Activated naive CD8-positive, alpha-beta T cell treated with anti-CD3 and anti-CD28 coated beads, Interleukin-2, amount 50 U/mL, for 16 hours (primary cell): ENCODE results near the gene ARFGEF2.
"Not testable (repeated sequence)": the region's sequence is repeated elsewhere in the genome, so short reads cannot be mapped to it uniquely, and the experiment has no call there.

Experiments used
- DNase-seq: peaks from one replicate; pipeline ENCODE4 v3.0.0-alpha.2; 2020; ENCODE audit warnings: low read depth, low spot score

ARFGEF2 gene

DNA sequence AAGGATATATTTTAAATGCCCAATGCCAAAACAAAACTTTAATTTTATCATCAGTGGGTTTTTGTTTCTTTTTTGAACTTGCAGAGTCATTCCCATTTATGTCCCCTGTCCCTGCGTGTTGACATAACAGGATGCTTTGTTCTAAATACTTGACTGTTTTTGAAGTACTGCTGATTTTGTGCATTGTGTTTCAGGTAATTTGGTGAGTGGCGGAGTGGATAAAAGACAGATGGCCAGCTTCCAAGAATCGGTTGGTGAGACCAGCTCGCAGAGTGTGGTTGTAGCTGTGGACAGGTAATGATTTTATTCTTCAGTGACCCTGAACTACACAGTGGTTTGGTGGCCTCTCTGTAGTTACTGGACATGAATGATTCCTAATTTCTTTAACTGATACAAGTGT lies 74.1 kb downstream of the ARFGEF2 start:
- no peak for DNase-seq

- DNase-seq = no peak
Measured at GRCh38 chr20:48999890-49000870, 78.7 kb downstream of the ARFGEF2 start.

DNA sequence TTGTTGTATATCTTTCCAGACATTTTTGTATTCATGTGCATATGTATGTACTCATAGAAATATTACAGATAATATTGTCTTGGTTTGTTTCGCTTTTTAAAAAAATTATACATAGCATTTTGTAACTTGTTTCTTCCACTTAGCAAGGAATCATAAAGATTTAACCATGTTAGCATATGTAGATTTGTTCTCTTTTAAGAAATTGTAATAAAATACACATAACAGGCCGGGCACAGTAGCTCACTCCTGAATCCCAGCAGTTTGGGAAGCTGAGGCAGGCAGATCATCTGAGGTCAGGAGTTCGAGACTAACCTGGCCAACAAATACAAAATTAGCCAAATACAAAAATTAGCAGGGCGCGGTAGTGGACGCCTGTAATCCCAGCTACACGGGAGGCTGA lies 80.2 kb downstream of the ARFGEF2 start:
- no peak for DNase-seq

- no peak for DNase-seq
Measured at GRCh38 chr20:49006446-49006980, 85.0 kb downstream of the ARFGEF2 start.

GRCh38 chr20:49009899-49010631 lies 88.6 kb downstream of the ARFGEF2 start:
- DNase-seq = no peak

GRCh38 chr20:49024220-49024619 lies 102.7 kb downstream of the ARFGEF2 start:
- no peak for DNase-seq

DNA sequence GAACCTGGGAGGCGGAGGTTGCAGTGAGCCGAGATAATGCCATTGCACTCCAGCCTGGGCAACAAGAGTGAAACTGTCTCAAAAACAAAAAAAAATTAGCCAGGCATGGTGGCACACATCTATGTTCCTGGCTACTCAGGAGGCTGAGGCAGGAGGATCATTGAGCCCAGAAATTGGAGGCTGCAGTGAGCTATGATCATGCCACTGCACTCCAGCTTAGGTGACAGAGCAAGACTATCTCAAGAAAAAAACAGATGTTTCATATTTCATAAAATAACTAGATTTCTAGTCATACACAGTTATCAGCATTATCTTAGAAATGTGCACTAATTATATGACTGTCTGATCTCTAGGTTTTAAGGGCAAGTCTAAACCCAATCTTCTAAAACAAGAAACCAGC lies 106.7 kb downstream of the ARFGEF2 start:
- not testable (repeated sequence) for DNase-seq

DNA sequence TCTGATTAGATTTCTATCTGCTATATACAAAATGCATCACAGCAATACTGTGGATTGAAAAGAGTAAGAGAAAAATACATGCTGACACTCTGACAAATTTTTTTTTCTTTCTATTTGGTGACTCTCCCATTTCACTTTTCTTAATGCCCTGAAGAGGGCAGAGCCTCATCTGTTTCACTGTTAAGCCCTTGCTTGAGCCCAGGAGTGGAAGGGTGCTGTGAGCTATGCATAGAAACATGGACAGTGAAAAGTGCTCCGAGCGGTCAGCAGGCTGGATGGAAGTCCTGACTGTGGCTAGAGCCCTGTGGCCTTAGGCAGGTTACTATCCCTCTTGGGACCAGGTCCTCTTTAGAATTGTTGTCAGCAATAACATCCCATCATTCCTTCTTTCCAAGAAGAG lies 107.2 kb downstream of the ARFGEF2 start:
- no peak for DNase-seq

DNA sequence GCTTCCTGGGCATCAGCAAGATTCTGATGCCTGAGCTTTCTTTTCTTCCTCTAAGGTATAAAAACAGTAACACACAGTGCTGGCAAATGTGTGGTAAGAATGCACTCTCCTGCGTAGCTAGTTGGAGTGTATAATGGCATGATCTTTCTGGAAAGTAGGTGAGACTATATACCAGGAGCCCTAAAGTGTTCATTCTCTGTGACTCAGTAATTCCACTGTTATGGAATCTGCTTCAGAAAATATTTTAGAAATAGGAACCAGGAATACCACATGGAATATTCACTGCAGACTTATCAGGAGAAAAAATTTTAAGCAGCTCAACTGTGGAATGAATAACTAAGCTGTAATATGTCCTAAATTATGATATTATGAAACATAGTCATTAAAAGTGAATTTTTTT lies 107.7 kb downstream of the ARFGEF2 start:
- no peak for DNase-seq

GRCh38 chr20:49030954-49031619 lies 109.6 kb downstream of the ARFGEF2 start:
- DNase-seq = no peak

- DNase-seq = no peak
Measured at GRCh38 chr20:49032455-49032854, 110.9 kb downstream of the ARFGEF2 start.

DNA sequence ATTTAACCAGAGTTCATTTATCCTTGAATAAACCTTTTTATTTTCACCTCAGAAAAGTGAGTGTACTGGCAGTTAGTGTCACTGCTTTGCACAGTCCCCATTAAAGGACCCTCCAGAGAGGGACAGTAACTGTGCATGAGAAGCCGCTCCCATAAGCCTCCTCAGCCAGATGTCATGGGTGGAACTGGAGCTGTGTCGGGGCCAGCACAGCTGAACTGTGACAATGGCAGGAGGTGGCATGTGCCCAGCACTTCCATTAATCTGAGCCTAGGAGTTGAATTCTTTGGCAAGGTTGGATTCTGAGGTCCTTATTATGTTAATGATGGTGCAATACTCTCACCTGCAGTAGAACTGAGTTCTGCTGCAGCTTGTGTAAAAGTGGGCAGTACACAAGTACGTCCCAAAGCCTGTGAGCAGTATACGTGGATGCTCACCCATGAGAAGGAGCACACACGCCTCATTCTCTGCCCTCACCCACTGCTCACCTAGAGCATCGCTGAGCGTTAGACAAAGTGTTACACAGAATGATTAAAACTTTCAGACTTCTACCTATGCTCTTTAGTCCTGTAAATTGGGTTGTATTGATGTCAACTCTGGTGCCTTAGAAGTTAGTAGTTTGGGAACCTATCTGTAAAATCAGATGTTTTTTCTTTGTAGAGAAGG lies 112.7 kb downstream of the ARFGEF2 start:
- no peak for DNase-seq

DNA sequence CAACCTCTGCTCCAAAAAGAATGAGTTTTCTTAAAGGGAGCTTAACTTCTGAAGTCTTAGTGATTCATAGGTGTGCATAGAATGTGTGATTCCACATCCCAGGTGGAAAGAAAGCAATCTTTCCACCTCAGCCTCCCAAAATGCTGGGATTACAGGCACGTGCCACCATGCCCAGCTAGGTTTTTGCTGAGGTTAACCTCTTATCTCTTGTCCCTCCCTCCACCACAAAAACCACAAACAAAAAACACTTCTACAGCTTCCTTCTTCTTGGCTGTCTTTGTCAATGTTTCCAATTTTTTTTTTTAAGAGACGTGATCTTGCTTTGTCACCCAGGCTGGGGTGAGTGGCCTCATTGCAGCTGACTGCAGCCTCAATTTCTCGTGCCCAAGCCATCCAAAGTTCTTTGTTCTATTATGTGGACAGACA lies 116.5 kb downstream of the ARFGEF2 start:
- DNase-seq = no peak

DNA sequence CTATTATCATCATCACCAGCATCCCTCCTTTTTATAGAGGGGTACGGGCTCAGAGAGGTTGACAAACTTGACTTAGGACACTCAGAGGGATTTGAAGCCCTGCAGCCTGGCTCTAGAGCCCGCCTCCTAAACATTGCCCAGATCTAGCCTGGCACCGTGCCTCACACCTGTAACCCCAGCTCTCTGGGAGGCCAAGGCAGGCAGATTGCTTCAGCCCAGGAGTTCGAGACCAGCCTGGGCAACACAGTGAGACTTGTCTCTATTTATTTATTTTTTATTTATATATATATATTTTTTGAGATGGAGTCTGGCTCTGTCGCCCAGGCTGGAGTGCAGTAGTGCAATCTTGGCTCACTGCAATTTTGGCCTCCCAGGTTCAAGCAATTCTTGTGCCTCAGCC lies 118.3 kb downstream of the ARFGEF2 start:
- DNase-seq = no peak

DNA sequence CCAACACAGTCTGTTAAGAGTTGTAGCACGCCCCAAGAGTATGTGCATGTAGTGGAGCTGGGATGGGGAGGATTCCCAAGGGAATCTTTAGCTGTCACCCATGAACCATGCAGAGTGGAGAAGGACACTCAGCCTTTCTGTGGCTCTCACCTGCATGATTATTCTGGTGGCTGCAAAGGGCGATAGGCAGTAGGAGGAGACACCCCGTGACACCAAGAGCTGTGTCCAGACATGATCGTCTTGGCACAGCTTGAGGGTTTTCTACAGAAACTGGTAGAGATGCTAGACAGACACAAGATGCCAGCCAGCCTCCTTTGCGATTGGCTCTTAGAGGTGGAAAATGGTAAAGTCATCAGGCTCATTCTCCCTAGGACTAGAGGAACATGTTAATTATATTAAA lies 121.5 kb downstream of the ARFGEF2 start:
- no peak for DNase-seq

DNA sequence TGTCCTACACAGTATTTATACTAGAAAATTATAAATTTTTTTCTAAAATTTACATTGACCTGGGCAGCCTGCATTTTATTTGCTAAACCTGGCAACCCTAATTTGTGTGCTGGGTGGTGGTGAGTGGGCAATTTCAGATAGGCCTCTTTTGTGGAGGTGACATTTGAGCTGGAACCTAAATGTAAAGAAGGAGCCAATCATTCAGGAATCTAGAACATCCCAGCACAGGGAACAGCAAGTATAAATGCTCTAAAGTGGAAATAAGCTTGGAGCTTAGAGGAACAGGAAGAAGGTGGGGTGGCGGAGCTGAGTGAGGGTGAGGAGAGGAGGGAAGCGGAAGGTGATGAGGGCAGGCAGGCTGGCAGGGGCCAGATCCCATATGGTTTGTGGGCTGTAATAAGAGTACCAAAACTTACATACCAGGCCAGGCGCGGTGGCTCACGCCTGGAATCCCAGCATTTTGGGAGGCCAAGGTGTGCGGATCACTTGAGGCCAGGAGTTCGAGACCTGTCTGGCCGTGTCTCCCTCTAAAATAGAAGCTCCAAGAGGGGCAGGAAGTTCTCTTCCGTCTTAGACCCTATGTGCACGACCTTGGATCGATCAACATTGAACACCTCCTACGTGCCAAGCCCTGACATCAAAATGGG lies 124.1 kb downstream of the ARFGEF2 start:
- DNase-seq = no peak

- DNase-seq = peak; percentile 78
Measured at GRCh38 chr20:49046087-49046900, 124.8 kb downstream of the ARFGEF2 start, which contains the start of gene CSE1L. TSS of gene CSE1L (plus strand) at chr20:49046312. CDS start at chr20:49058464, 12,152 bp downstream.

- no peak for DNase-seq
Measured at GRCh38 chr20:49052334-49052733, 130.8 kb downstream of the ARFGEF2 start.

GRCh38 chr20:49054056-49054643 lies 132.6 kb downstream of the ARFGEF2 start:
- DNase-seq = no peak
